ENCODE measurements around the gene EMC1.
"Not testable (repeated sequence)": the region's sequence is repeated elsewhere in the genome, so short reads cannot be mapped to it uniquely, and the experiment has no call there.

EMC1 gene

GRCh38 chr1:19288324-19289241 lies 37.3 kb upstream of the EMC1 start, which contains the start of gene AKR7A3:
AKR7A3 (minus strand) TSS chr1:19288770; CDS start chr1:19288709, 61 bp downstream.
- not testable (repeated sequence) for TF ChIP-seq TEAD4 (IDR thresholded peaks at IDR 0.05); EP300 (IDR thresholded peaks at IDR 0.05; ENCODE audit: borderline replicate concordance); REST (IDR thresholded peaks at IDR 0.05; ENCODE audit: low read depth)

- TF ChIP-seq USF1 (IDR thresholded peaks at IDR 0.05) (no peak), REST (IDR thresholded peaks at IDR 0.05; ENCODE audit: low read depth) (no peak), TAF1 (IDR thresholded peaks at IDR 0.05; ENCODE audit: low read depth) (no peak), TEAD4 (IDR thresholded peaks at IDR 0.05) (no peak), NFIC (IDR thresholded peaks at IDR 0.05) (no peak), FOXM1 (IDR thresholded peaks at IDR 0.05; ENCODE audit: borderline replicate concordance, low read depth) (no peak), YY1 (IDR thresholded peaks at IDR 0.05; ENCODE audit: low read depth) (no peak), CEBPB (IDR thresholded peaks at IDR 0.05) (no peak), TCF12 (IDR thresholded peaks at IDR 0.05; ENCODE audit: low read depth) (no peak), MAX (IDR thresholded peaks at IDR 0.05) (no peak), EGR1 (IDR thresholded peaks at IDR 0.05) (no peak), CREB1 (IDR thresholded peaks at IDR 0.05; ENCODE audit: low read depth) (no peak)
Observed at GRCh38 chr1:19287436-19288185, 36.3 kb upstream of the EMC1 start.

- TF ChIP-seq NFIC (IDR thresholded peaks at IDR 0.05) (no peak), FOXM1 (IDR thresholded peaks at IDR 0.05; ENCODE audit: borderline replicate concordance, low read depth) (no peak), EP300 (IDR thresholded peaks at IDR 0.05; ENCODE audit: borderline replicate concordance) (no peak), CREB1 (IDR thresholded peaks at IDR 0.05; ENCODE audit: low read depth) (no peak), REST (IDR thresholded peaks at IDR 0.05; ENCODE audit: low read depth) (no peak), YY1 (IDR thresholded peaks at IDR 0.05; ENCODE audit: low read depth) (no peak), EGR1 (IDR thresholded peaks at IDR 0.05) (no peak), TAF1 (IDR thresholded peaks at IDR 0.05; ENCODE audit: low read depth) (no peak), ZBTB7A (IDR thresholded peaks at IDR 0.05; ENCODE audit: low read depth) (no peak), MAX (IDR thresholded peaks at IDR 0.05) (no peak), USF1 (IDR thresholded peaks at IDR 0.05) (no peak), TEAD4 (IDR thresholded peaks at IDR 0.05) (no peak), CEBPB (IDR thresholded peaks at IDR 0.05) (no peak), TCF12 (IDR thresholded peaks at IDR 0.05; ENCODE audit: low read depth) (no peak), RAD21 (IDR thresholded peaks at IDR 0.05; ENCODE audit: low read depth) (no peak)
Observed at GRCh38 chr1:19284881-19285280, 33.6 kb upstream of the EMC1 start.

- TF ChIP-seq USF1 (IDR thresholded peaks at IDR 0.05) (no peak), EP300 (IDR thresholded peaks at IDR 0.05; ENCODE audit: borderline replicate concordance) (no peak), NFIC (IDR thresholded peaks at IDR 0.05) (no peak), YY1 (IDR thresholded peaks at IDR 0.05; ENCODE audit: low read depth) (no peak), MAX (IDR thresholded peaks at IDR 0.05) (no peak), EGR1 (IDR thresholded peaks at IDR 0.05) (no peak), CREB1 (IDR thresholded peaks at IDR 0.05; ENCODE audit: low read depth) (no peak), TAF1 (IDR thresholded peaks at IDR 0.05; ENCODE audit: low read depth) (no peak), TEAD4 (IDR thresholded peaks at IDR 0.05) (no peak), FOXM1 (IDR thresholded peaks at IDR 0.05; ENCODE audit: borderline replicate concordance, low read depth) (no peak), CEBPB (IDR thresholded peaks at IDR 0.05) (no peak), ZBTB7A (IDR thresholded peaks at IDR 0.05; ENCODE audit: low read depth) (no peak), REST (IDR thresholded peaks at IDR 0.05; ENCODE audit: low read depth) (no peak)
Observed at GRCh38 chr1:19283891-19284290, 32.6 kb upstream of the EMC1 start.
